ENCODE data around the gene TIMM22.

GRCh38 chr17:958712-959451 is 38.0 kb upstream of the TIMM22 start:
- TF ChIP-seq DBP (CRISPR knock-in tag; IDR thresholded peaks at IDR 0.05; ENCODE audit: not compliant biosample characterization) (no peak), RBAK (CRISPR knock-in tag; IDR thresholded peaks at IDR 0.05) (no peak), NCOA1 (CRISPR knock-in tag; IDR thresholded peaks at IDR 0.05) (no peak), STAT5B (CRISPR knock-in tag; IDR thresholded peaks at IDR 0.05) (no peak), NCOR1 (IDR thresholded peaks at IDR 0.05; ENCODE audit: borderline replicate concordance, low read length) (no peak)
